ENCODE results near the gene APBA2.

APBA2 gene

GRCh38 chr15:29067949-29068348 lies 182.2 kb downstream of the APBA2 start:
- DNase-seq = peak; percentile 10

GRCh38 chr15:29070471-29071231 lies 184.9 kb downstream of the APBA2 start:
- no peak for DNase-seq

DNA sequence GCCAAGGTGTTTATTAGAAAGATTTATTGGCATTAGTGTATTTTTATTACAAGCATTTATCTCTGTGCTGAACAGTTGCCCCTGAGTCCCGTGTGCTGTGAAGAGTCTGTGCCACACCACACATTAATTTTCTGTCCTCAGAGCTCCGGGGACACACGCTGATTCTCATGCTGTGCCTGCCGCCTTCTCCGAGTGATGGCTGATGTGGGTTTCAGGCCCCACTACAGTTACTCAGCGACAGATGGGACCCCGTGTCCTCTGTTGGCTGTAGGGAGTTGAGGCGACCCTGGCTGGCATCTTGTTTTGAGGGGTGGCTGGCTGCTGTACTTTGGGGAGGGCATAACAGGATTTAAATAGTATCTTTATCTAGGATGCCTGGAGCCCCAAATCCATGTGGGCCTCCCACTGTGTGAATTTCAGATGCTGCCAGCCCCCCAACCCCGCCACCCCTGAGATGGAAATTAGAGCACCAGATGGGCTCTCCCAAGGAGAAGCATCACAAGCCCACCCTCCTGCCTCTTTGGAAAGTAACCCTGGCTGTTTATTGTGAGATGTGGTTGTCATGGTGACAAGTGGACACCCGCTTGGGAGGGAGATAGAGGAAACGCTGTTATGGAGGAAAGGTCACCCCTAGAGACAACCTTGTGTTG lies 185.6 kb downstream of the APBA2 start:
- DNase-seq = no peak

DNA sequence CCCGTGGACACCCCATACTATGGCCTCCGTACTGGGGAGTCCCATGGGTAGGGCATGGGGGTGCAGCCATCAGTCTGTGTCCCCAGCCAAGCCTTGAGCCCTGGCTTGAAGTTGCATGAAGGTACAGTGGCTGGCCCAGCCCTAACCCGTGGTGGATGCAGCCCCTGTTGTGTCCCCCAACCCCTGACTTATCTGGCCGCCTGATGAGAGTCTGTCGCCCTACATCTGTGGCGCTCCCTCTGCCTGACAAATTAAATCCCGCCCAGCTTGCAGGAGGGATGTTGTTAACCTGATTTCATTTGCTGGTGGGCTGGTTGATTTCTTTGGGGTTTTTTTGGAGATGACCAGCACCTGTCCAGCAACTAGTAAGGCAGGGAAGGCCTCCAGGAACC lies 186.1 kb downstream of the APBA2 start:
- no peak for DNase-seq

DNA sequence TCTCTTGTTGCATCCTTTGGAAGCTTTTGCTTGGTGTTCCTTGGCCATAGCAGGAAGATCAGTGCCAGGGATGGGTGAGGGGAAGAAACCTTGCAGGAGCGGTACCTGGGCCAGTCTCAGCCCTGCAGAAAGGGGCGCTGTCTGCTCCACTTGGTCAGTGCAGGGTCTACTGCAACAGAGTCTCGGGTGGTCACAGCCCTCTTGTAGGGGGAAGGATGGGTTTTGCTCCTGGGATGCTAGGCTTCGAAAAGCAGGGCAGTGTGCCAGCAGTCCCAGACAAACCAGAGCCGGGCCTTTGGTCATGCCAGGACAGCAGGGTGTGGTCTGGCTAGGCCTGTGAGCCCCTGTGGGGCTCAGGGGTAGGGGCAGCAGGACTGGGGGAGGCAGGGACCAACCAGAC lies 186.7 kb downstream of the APBA2 start:
- no peak for DNase-seq

DNA sequence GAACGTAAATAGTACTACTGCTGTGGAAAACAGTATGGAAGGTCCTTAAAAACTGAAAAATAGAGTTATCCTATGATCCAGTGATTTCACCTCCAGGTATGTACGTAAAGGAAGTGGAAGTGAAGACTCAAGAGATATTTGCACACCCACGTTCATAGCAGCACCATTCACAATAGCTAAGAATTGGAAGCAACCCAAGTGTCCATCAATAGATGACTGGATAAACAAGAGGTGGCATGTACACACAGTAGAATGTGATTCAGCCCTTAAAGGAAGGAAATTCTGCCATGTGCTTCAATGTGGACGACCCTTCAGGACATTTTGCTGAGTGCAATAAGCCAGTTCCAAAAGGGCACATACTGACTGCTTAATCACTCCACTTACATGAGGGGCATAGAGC lies 188.3 kb downstream of the APBA2 start:
- no peak for DNase-seq

DNA sequence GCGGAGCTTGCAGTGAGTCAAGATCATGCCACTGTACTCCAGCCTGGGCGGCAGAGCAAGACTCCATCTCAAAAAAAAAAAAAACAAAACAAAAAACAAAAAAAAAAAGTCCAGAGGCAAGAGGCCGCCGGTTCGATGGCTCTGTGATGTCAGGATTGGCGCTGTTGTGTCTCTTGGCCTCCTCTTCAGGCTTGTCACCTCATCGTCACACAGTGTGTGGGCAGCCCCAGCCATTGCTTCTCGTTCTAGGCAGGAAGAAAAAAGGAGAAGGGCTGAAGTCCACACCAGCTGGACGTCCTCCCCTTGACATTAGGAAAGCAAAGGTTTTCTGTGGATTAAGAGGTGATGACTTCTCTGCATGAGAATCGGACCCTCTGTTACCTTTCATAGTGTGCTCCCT lies 192.8 kb downstream of the APBA2 start:
- no peak for DNase-seq

DNA sequence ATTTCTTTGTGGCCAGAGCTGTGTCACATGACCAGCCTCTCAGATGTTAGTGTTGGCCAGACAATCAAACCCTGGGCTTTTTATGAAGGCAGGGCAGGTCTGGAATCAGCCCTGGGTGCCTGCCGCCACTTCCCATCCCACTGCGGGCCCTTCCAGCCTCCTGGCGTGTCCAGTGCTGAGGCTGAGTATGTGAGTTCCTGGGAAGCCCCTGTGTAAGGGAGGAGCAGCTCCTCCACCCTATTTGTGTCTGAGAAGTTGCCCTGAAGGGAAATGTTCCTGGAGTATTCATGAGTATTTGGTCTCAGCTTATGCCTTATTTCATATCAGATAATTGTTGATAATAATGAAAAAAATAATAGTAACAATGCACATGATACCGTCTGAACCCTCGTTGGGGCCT lies 193.7 kb downstream of the APBA2 start:
- no peak for DNase-seq

GRCh38 chr15:29081781-29082180 lies 196.0 kb downstream of the APBA2 start:
- no peak for DNase-seq

GRCh38 chr15:29083161-29083560 lies 197.4 kb downstream of the APBA2 start:
- DNase-seq = no peak

- no peak for DNase-seq
Measured at GRCh38 chr15:29083858-29084257, 198.1 kb downstream of the APBA2 start.

DNA sequence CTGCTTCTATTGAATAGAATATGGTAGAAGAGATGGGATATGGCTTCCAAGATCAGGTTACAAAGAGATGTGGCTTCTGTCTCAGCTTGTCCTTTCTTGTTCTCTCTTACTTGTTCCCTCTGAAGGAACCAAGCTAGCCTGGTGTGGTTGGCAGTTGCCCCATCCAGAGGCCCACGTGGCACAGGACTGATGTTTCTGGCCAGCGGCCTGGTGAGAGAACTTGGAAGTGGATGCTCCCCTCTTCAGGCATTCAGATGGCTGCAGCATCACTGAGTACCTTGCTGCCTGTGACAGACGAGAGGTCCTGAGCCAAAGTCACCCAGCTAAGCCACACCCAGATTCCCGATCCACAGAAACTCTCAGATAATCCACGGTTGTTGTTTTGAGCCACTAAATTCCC lies 200.2 kb downstream of the APBA2 start:
- no peak for DNase-seq

DNA sequence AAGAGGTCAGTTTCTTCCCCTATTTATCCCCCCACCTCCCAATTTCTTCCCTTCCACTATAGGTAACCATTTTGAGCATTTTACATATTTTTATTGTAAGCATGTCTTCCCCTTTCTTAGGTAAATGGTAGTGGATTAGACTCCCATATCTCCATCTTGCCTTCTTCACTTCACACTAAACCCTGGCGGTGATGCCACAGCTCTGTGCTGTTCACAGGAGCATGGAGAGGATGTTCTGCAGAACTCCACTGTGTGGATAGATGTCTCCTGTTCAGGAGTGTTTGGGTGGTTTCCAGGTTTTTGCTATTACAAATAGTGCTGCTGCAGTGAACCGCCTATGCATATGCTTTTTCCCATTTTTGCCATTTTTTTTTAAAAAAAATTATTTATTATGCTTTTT lies 201.1 kb downstream of the APBA2 start:
- no peak for DNase-seq

DNA sequence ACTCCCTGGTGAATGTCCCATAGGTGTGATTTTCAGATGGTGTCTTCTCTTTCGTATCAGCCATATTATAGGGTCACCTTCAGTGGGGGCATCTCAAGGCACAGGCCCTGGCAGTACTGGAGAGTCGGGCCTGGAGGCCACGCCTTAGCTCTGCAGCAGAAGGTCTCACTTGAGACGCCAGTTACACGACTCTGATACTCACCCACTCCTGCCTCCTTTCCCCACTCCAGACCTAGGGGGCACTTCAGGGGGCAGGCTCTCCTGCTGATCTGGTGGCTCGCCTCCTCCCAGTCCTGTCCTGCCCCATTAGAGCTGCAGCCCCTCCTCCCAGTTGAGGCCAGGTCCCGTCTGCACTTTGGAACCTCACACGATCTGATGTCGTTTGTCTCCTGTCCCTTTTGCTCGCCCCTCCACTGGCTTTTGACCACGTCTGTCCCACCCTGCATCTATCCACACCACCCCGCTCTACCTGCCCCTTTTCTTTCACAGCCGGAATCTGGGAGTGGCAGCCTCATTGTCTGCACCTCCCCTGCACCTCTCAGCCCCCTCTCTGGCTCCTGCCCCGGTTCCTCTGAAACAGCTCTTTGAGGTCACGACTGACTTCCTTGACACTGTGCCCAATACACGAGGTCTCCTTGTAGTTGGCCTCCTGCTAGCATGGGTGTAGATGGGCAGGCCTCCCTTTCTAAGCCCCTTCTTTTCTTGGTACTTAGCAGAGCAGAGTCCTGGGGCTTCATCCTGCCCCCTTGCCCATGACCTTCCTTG lies 201.9 kb downstream of the APBA2 start:
- no peak for DNase-seq

DNA sequence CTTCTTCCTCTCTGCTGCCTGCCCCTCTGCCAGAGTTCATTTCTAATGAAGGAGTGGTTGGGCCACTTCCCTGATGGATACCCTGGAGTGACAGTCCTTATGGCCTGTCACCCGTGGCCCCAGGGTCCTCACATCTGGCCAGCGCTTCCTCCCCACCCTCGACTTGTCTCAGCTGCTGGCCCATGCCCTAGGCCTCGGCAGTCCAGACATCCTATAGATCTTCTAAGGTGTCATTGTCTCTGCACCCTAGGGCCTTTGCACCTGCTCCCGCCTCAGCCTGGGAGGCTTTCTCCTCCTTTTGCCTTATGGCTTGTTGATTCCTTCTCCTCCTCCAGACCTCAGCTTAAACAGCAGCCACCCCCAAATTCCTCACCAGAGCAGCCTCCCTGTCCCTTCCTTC lies 202.9 kb downstream of the APBA2 start:
- DNase-seq = no peak

DNA sequence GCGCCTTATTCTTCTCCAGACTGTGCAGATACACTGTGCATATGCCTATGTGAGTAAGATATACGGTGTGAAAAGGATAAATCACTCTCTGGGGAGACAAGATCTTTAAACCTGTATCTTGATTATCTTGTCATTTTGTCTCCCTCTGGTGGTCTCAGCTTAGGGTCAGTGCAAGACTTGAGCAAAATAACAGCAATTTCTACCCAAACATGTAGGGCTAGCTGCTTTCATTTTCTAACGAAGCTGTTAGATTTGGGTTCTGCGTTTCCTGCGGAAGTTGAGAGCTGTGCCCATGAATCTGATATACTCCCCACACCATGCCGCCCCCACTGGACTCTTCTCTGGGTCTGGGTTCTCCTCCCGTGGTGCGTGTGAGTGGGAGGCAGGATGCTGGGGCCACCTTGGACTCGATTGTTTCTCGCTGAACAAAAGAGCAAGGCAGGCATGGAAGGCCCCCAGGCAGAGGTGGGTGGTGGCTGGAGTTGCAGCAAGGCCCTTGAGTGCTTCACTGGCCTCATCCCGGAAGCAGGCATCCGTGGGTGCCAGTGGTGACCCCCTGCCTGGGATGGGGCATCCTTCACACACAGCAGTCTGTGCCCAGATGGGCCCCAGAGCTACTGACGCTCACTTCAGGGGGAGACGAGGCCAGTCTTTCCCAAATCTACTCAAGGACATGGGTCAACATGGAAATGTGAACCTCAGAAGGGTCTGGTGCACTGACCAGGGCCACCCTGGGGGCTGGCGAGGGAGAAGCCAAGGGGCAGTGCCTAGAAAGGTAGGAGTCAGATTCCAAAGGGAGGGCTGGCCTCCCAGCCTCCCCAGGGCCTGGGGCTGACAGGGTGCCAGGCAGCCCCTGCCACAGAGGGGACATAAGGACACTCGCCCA lies 204.2 kb downstream of the APBA2 start:
- peak; percentile 17 for DNase-seq

DNA sequence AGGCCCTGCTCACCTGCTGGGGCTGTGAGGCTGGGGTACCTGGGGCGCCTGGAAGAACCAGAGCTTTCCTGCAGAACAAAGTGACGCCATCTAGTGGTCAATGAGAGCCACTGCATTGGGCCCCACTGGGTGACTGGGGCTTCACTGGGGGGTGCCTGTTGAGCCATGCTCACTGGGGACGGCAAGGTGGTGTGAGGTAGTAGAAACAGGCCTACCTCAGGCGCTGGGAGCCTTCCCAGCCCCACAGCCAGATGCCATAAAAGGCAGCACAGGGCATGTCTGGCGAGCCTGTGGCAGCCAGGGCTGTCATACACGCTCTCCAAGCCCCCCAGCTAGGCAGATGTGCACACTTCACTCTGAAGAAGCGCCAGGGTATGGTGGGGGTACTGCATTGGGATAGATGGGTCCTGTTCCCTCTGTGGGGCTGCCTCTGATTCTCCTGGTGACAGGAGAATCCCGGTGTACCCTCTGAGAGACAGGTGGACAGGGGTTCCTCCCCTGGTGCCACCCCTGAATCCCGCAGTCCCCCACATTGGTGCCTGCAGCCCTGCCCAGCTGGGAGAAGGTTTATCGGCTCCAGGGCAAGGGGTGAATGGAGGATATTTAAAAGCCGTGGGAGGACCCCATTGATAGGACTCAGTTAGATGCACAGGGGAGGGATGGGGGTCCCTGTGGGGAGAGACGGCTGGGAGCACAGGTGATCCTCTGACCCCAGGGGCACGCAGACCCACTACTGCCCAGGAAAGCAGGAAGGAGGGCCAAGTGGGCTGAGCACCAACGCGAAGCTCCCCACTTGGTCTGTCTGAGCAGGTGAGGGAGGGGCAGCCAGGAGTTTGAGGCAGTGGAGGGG lies 205.1 kb downstream of the APBA2 start:
- DNase-seq = peak; percentile 12

DNA sequence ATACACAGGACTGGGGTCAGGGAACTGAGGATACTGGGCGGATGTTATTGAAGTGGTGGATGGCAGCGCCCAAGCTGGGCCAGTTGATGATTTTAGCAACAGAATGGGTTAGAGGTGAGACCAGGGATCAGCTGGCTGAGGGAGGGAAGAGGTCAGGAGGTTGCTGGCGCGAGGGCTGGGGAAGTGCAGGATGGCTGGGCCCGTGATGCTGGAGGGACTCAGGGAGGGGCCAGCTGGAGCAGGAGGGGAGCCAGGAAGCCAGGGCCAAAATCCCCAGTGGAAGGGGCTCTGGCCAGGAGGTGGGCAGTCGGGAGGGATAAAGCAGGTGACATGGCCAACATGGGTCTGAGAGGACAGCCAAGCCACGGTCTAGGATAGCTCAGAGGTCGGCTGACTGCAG lies 205.9 kb downstream of the APBA2 start:
- DNase-seq = no peak

DNA sequence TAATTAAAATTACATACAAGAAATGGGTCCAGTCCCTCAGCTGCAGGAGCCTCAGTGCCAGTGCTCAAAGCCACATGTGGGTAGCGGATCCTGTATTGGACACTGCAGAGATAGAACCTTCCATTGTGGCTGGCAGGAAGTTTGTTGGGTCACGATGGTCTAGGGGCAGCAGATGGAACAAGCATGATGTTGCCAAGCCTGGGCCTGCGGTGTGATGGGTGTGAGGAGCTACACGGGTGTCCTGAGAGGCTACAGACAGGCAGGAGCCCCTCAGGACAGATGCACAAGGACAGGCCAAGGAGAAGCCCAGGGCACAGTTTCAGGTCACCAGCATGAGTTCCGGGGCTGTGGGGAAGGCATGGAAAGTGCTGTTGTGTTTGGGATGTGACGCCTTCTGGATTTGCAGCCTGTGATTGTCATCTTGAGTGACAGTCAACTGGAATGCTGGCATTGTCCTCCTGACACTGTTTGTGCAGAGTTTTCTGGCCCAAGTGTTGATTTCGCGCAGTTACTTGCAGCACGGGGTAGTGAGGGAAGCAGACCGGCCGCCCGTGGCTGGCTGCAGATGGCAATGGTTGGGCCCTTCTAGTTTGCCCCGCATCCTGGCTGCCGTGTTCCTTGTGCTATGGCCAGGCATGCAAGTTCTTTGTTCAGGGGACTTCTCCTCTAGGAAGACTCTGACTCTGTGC lies 206.7 kb downstream of the APBA2 start:
- DNase-seq = no peak

- no peak for DNase-seq
Measured at GRCh38 chr15:29093065-29093435, 207.3 kb downstream of the APBA2 start.

GRCh38 chr15:29093696-29094343 lies 208.0 kb downstream of the APBA2 start:
- no peak for DNase-seq
